GM19043 (cell line): Measurements from ENCODE around the gene PLPP4.

Experiments used
- ATAC-seq: cut with Tn5 transposase; IDR thresholded peaks from one replicate; pipeline ENCODE4 v1.9.1; 2021; ENCODE audit warnings: low read depth; ENCODE audit not compliant: unreplicated experiment

The PLPP4 gene

GRCh38 chr10:120601999-120602398 lies 145.0 kb downstream of the PLPP4 start:
- no peak for ATAC-seq

DNA sequence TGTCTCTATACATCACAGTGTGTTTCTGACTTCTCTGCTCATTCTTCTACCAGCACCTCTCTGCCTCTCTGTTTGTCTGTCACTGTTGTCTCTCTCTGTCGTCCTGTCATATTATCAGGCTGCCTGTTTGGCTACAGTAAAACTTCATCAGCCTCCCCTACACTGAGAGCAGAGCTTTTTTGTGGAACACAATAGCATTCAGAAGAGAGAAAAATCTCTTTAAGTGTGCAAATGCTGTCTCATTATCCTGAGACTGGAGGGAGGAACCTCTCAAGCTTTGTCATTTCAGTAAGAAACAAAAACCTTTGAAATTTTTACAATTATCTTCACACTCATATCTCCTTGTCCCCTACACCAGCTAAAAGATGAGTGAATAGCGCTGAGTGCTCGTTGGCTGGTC lies 148.4 kb downstream of the PLPP4 start:
- ATAC-seq = no peak

DNA sequence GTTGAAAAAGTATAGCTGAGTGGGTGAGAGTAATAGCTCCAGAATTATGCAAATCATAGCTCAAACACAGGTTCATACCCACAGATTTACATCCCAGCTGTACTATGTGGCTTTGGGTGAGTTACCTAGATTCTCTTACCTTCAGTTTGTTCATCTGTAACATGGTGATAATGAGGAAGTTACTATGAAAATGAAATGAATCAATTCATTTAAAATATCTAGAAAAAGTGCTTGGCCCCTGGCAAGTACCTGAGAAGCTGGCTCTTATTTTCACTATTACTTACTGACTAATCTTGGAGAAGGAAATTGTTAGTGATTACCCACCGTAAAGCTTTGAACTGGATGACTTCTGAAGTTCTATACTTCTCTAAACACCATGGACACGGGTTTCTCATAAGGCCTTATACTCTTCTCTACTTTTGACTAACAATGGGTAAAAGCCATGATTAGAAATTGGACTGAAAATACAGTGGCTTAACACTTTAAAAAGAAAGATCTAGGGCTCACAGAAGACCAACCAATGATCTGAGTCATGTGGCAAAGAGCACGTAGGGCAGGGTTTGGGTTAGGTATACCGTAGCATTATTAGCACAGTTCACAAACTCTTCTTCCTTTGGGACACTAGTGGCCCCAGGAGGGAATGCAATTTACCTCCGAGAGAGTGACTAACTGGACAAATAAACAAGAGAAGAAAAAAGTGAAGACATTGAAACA lies 149.2 kb downstream of the PLPP4 start:
- peak; percentile 63 for ATAC-seq

- ATAC-seq = no peak
Observed at GRCh38 chr10:120607016-120607709, 150.1 kb downstream of the PLPP4 start.

DNA sequence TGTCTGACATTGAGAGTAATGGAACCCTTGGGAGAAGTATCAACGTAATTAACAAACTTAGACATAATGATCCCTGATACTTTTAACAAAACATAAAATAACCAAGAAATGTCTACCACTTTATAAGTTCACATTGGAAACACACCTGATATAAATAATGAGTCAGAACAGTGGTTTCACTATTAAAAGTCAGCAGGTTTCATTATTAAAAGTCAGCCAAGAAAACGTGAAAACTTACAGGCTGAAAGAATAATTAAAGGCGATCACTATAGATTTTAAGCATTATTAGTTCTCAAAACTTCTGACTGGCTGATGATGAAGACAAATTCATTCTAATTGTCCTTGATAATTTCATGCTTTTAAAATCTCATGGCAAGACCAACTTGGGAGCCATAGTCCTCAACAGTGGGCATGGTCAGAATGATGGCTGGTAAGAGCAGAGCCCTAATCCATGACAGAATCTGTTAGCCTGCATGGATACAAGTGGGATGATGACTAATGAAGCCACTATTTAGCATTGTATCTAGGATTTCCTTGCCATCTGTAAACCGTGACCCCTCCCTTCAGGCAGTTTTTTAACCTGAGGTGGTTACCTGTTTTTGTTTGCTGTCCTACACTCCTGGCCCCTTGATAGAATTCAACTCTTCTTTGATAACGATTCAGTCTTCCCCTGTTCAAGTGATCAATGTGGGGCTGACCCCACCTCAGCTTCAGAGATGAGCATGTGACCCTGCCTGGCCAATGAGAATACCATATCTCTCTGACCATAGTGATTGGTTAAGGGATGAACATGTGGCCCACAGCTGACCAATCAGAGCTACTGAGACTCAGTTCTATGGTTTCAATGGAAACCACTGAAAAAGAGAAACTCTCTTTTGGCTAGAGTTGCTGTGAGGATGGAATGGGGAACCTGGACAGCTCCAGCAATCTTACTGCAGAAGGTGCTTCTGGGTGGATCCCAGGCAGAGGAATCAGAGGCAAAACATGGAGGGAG lies 151.0 kb downstream of the PLPP4 start:
- peak; percentile 29 for ATAC-seq

- ATAC-seq = no peak
Observed at GRCh38 chr10:120609006-120609405, 152.0 kb downstream of the PLPP4 start.

DNA sequence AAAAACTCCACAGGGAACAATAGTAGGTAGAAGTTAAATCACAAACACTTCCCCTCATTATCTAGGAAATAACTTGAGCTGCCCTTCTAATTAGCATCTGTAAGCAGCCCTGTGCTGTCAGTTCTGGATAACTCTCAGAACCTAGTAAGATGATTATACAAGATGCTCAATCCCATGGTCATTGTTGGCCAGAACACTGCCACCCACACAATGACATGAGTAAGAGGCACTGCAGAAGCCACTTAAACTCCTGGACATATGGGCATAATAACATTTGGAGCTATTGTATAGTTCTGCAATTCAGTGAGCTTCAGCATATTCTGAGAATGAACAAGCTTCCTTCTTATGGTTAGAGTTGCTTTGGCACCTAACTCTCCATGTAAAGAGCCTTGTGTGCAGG lies 153.8 kb downstream of the PLPP4 start:
- ATAC-seq = no peak

DNA sequence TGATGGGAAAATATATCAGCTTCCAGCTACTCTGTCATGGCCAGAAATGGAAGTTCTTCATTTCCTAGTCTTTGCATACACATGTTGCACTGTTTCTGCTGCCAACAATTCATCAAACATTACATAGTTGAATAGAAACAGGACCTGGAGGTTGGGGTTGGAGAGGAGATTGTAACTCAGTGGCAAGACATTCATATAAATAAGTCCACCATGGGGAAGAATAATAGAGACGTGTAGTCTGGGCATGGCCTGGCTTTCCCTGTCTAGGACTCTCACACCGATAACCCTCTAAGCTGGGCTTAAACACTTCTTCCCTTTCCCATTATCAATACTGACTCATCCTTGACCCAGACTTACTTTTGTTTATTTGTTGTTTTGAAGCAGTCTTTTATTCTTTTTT lies 155.7 kb downstream of the PLPP4 start:
- no peak for ATAC-seq

DNA sequence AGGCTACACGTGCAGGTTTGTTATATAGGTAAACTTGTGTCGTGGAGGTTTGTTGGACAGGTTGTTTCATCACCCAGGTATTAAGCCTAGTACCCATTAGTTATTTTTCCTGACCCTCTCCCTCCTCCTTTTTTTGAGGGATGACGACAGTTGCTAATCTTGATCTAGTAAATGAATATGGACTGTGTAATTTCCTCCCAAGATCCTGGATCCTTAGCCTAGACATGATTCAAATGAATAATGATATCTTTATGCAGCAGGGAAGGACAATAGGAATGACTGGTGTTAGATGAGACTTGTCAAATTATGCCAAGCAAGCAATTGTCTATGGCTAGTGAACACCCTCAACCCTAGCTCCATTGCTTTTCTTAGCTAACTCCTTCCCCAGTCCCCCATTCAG lies 156.2 kb downstream of the PLPP4 start:
- no peak for ATAC-seq

- ATAC-seq = no peak
Observed at GRCh38 chr10:120614680-120615079, 157.7 kb downstream of the PLPP4 start.

- ATAC-seq = no peak
Observed at GRCh38 chr10:120616311-120616911, 159.4 kb downstream of the PLPP4 start.

- no peak for ATAC-seq
Observed at GRCh38 chr10:120628197-120628596, 171.2 kb downstream of the PLPP4 start.

GRCh38 chr10:120630266-120630665 lies 173.2 kb downstream of the PLPP4 start:
- ATAC-seq = no peak

DNA sequence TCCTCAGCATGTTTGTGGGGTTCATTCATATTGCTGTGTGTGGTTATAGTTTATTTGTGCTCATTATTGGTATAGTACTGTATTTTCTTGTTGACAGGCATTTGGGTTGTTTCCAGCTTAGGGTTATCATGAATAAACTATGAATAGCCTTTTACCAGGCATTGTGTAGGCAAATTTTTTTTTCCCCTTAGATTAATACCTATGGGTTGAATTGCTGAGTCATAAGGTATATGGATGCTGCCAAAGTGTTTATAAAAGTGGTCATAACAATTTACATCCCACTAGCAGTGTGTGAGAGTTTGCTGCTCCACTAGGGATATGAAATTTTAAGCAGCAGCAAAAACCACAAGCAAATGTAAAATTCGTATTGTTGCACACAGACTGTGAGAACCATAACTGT lies 175.0 kb downstream of the PLPP4 start:
- ATAC-seq = no peak

DNA sequence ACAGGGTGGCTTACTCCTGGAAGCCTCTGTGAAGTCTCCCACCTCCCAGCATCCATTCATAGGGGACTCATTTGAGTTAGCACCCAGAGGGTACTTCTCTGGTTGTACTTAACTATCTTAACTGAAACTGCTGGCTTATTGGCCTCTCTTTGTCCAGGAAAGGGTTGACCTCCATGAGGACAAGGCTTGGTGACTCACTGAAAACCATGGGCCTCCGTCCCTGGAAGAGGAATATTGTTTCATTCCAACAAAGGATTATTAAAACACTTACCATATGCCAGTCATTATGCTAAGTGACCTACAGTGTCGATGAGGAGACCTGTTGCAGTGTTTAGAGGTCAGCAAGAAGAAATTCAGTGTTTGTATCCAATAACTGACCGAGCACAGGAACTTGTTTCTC lies 175.9 kb downstream of the PLPP4 start:
- ATAC-seq = no peak

- ATAC-seq = no peak
Observed at GRCh38 chr10:120634659-120635058, 177.6 kb downstream of the PLPP4 start.
